Measurements from ENCODE around the gene DAO.

The DAO gene

DNA sequence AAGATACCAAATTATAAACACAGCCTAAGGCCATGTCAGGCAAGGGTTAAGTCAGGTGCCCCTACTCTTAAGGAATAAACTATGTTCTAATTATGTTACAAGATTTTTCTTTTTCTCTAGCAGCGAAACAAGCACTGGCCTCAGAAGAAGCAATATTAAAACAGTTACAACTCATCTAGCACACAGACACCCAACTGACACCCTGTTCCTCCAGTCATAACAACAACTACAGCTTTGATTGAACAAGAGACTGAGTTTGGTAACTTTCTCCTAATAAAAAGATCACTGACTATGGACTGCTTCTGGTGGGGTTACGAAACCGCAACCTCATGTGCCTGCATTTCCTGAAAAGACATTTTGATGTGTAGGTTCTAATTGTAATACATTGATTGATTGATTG lies 3.3 kb upstream of the DAO start:
- no peak for DNase-seq

DNA sequence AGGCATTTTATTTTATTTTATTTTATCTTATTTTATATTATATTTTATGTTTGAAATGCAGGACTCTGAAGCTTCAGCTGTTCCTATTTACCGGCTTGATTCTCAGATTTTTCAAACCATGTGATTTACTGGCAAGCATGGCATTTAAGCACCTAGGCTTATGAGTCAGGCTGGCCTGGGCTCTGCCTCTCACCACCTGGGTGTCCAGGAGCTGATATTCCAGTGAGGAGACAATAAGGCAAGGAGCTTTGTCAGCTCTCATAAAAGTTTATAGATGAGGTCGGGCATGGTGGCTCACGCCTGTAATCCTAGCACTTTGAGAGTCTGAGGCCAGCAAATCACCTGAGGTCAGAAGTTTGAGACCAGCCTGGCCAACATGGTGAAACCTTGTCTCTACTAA lies 2.1 kb downstream of the DAO start:
- DNase-seq = no peak

DNA sequence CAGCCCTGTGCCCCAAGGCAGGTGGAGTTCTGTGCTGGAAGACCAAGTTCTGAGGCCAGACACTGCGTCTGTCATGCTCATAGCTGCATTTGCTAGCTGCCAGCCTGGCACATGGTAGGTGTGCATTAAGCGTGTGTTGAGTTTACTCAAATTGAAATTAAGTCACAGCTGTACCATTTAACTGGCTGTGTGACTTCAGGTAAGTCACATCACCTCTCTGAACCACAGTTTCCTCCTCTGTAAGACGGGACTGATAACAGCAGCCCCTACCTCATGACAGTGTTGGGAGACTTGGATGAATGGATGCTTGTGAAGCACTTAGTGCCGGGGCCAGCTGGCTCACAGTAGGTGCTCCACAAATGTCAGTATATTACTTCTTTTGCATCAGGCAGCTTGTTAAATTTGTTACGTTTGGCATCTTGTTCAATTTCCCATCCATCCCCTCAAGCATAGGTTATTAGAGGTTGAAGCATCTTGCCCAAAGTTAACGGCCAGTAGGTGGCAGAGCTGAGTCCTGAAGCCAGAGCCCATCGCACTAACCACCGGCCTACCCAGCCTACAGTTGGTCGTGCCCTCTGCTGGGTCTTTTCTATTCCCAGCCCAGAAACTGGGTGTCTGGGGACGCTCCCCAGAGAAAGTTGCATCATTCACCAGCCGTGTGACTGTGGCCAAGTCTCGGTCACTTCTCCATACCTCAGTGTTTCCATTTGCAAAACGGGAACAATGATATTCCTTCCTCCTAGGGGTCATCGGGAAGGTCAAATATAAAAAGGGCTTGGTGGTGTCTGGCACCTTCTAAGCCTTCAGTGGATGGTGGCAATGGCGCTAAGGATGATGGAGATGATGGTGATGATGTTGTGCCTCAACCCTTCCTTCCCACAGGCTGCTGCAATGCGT lies 4.5 kb downstream of the DAO start:
- DNase-seq = no peak

DNA sequence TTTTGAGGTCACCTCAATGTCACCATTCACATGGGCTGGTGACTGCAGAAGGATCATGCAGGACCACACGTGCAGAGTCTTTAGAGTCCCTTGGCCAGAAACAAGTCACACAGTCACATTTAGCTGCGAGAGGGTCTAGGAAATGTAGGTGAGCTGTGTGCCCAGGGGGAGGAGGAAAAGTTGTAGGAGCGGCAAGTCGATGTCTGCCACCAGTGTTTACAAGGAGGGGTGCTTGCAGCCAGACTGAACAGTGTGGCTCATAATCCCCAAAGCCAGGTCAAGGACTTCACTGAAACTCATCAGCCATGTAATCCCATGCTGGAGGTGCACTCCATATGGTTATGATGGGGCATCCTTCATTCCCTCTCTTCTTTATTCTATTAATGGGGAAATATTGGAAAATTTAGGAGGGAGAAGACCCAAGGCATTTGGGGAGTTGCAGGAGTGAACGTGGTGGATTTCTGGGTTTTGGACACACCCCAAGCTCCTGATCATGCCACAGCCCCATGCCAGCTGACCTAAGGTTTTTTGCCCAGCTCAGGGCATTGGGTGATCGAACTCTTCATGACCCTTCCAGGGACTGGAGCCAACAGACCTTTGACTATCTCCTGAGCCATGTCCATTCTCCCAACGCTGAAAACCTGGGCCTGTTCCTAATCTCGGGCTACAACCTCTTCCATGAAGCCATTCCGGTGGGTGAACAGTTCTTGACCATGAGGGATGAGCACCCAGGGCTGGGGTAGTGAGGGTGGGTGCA lies 7.2 kb downstream of the DAO start:
- no peak for DNase-seq

DNA sequence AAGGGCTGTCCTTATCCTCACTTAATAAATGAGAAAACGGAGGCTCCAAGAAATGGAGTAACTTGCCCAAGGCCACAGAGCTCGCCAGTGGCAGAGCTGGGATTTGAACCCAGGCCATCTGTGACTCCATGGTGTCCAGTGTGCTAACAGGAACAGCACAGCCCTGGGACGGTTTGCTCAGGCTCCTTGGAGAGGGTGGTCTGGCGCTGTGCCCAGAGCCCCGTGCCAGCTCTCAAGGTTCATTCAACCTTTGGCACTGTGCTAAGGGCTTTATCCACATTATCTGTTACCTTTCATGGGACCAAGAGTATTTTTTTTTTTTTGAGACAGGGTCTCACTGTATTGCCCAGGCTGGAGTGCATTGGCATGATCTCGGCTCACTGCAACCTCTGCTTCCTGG lies 8.1 kb downstream of the DAO start:
- DNase-seq = no peak

DNA sequence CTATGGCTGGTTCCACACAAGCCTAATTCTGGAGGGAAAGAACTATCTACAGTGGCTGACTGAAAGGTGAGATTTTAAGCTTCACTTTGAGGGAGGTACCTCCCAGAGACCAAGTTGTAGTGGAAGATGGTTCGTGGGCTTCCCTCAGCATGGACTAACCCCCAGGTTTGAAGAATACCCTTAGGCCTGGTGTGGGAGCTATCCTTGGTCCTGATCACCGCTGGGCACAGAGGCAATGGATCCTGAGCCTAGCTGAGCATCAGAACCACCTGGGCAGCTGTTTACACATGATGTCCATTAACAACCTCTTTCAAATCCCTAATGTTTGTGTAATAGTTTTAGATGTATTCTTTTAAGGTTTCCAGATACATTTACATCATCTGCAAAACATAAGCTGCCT lies 10.3 kb downstream of the DAO start:
- no peak for DNase-seq

DNA sequence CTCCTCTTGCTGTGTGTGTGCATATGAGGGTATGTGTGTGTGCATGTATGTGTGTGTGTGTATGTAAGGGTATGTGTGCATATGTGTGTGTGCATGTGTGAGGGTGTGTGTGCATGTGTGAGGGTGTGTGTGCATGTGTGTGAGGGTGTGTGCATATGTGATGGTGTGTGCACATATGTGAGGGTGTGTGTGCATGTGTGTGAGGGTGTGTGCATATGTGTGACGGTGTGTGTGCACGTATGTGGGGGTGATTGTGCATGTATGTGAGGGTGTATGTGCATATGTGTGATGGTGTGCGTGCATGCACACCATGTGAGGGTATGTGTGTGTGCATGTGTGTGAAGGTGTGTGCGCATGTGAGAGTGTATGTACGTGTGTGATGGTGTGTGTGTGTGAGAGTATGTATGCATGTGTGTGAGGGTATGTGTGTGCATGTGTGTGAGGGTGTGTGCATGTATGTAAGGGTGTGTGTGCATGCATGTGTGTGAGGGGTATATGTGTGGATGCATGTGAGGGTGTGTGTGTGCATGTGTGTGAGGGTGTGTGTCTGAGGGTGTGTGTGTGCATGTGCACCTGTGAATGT lies 15.4 kb downstream of the DAO start:
- DNase-seq = no peak

DNA sequence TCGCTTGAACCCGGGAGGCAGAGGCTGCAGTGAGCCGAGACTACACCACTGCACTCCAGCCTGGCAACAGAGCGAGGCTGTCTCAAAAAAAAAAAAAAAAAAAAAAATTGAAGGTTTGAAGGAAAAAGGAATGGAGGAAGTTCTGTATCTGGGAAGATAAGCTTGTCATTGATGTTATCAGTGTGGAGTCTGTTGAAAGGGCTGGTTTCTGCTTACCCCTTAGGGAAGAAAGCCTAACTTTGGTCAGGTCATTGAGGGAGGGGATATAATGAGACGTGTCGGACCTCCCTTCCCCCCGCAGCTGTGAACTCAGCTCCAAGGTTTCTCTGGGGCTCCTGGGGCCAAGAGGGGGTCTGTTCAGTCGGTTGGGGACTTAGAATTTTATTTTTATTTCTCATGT lies 16.4 kb downstream of the DAO start:
- no peak for DNase-seq

DNA sequence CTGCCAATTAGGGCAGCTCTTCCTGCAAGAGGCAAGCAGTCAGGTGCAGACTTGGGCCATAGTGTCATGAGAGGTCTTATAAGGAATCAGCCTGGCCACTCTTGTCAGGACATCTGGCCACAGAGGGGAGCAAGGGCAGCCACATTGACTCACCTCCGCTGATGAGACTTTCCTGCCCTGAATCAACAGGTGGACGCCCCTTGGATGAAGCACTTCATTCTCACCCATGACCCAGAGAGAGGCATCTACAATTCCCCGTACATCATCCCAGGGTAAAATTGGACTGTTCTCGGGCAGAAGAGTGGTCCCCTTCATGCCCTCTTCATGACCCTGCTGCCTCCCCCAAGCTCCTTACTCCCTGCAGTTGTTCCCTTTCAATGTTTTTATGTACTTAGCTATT lies 16.9 kb downstream of the DAO start:
- no peak for DNase-seq

DNA sequence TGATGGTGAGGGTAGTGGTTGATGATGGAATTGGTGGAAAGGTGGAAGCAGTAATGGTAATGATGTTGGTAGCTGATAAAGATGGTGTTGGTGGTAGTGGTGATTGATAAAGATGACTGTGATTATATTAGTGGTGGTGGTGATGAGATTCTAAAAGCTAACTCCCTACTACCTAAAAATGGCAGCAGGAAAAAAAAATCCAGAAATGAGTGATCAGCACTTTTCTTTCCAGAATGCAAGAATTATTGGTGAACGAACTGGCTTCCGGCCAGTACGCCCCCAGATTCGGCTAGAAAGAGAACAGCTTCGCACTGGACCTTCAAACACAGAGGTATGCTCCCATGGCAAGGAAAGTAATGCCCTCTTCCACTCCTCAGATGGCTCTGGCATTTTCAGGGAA lies 19.3 kb downstream of the DAO start:
- DNase-seq = no peak

DNA sequence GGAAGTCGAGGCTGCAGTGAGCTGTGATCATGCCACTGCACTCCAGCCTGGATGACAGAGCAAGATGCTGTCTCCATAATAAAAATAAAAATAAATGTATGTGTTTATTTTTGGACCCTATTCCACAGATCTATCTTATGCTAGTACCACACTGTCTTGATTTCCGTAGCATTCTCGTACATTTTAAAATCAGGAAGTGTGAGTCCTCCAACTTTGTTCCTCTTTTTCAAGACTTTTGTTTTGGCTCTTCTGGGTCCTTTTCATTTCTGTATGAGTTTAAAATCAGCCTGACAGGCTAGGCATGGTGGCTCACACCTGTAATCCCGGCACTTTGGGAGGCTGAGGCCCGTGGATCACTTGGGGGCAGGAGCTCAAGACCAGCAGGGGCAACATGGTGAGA lies 25.8 kb downstream of the DAO start:
- no peak for DNase-seq

DNA sequence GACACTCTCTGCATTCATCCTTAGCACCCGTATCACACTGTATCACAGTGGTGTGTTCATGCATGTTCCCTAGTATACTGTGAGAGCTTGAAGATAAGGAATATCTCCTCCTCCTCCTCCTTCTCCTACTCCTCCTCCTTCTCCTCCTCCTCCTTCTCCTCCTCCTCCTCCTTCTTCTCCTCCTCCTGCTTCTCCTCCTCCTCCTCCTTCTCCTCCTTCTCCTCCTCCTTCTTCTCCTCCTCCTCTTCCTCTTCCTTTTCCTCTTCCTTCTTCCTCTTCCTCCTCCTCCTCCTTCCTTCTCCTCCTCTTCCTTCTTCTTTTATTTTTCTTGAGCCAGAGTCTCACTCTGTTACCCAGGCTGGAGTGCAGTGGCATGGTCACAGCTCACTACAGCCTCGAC lies 27.1 kb downstream of the DAO start:
- no peak for DNase-seq

DNA sequence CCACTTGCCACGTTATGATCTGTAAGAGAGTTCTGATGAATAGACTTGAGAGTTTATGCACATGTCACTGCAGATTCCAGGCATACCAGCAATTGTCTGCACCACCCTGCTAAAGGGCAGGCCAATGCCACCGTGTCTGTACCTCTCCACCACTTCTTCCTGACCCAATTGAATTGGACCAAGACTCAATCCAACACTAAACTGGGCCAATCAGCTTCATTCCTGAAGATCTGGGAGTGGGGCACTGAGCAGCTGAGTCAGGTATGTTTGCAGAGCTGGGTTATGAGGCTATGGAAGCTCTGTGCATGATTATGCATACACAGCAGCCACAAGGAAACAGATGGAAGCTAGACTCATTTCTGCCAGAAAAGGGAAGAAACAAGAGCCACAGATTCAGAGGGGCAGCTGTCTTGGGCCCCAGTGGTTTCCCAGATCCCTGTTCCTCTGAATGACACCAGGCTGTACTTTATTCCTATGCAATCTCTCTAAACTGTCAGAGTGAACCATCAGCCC lies 28.0 kb downstream of the DAO start:
- DNase-seq = no peak

DNA sequence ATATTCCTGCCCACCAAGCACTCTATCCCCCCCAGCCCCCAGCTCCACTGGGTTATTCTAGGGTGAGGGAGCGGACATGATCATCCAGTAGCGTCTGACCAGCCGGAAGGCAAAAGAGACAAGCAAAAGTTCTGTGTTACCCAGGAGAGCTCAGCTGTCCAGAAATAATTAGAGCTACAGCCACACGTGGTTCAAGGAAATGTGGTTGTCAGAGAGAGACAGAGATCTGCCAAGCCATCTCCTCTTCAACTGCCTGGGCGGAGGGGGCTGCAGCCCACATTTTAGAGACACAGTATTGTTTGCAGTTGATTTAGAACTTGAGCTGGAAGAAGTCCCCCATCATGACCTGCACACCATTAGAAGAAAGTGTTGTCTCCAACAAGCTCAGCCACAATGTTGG lies 30.4 kb downstream of the DAO start:
- no peak for DNase-seq

DNA sequence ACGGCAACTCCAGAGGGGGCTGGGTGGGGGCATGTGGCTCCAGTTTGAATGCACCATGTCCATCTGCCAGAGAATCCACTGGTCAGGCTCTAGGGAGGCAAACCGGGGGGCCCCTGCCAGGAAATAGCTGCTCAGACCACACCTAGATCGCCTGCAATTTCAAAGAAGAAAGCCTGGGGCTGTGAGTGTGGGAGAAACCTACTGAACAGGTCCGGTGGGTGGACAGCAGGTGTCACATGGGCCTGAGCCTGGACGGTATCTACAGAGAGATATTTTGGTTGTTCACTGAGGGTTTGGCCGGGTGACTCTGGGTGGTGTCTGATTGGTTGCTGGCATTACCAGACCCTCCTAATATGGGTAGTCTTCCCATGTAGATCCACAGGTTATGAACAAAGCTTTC lies 32.0 kb downstream of the DAO start:
- no peak for DNase-seq

DNA sequence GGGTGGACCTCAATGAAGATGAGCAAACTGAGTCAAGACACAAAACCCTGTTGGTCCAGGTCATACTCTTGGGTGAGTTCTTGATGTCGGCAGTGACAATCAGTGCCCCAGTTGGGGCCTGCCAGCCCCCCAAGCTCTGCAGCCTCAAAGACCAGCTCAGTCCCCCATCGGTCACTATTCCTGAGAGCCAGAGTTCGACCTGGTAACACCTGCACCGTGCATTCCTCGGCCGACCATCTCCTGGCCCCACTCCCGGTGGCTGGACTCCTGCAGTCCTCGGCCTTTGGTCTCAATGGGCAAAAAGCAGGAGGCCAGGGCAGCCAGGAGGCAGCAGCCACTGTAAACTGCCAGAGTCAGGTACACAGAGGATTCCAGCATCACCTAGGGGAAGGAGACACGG lies 32.5 kb downstream of the DAO start:
- no peak for DNase-seq

DNA sequence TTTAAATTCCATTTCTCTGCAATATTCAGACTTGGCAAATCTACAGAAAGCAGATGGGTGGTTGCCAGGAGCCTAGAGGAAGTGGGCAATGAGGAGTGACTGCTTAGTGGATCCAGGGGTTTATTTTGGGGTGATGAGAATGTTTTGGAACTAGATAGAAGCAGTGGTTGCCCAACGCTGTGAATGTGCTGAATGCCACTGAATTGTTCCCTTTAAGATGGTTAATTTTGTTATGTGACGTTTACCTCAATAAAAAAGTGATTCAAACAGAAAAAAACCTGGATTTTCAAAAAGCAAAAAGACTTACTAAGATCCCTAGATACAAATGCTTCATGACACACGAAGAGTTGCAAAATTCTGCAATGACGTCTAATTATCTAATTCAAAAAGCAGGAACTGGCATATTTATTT lies 34.2 kb downstream of the DAO start:
- DNase-seq = no peak

DNA sequence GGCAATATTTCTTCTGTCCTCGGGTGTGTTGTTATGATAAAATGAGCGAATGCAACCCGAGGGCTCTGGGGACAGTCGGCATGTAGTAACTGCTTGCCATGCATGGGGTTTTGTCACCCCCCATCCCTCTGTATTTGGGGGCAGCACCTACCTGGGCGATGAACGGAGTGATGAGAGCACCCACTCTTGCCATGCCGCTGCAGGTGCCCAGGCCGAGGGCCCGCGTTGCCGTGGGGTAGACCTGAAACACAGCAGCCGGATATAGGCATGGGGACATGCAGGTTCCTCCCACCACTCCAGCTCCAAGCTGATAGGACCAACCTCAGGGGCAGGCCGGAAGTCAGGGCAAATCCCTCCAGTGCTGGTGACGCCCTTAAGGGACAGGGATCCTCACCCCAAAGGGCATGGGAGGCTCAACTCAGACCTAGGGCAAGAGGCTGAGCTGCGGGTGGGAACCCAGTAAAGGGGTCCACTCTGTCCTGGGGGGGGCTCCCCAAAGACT lies 35.8 kb downstream of the DAO start:
- DNase-seq = no peak

DNA sequence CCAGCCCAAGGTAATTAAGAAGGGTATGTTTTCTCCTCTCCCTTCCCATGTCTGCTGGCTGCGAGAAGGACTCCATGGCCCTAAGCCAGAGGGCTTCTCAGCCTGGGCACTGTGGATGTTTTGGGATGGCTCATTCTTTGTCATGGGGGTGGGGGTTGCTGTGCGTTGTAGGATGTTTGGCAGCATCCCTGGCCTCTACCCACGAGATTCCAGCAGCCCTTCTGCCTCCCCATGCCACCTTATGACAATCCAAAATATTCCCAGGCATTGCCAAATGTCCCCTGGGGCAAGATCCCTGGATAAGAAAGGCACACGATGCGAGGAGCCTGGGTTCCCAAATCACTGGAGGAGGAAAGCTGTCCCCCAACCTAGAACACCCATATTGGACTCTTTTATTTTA lies 36.4 kb downstream of the DAO start:
- DNase-seq = no peak

DNA sequence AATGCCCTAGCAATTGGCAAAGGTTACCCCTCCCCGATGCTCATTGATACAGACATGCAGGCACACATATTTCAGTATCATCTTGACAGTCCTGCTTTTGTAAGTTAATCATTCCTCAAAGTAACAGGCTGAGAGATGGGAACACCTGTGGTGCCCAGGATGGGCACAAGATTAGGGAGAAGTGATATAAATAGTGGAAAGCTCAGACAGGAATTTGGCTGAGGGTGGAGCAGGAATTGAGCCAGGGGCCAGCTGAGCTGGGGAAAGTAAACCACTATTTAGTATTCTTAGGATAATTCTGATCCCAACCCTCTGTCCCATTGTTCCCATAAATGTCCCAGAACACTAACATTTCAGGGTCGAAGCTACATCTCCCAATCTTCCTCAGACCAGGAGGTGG lies 38.3 kb downstream of the DAO start:
- no peak for DNase-seq

DNA sequence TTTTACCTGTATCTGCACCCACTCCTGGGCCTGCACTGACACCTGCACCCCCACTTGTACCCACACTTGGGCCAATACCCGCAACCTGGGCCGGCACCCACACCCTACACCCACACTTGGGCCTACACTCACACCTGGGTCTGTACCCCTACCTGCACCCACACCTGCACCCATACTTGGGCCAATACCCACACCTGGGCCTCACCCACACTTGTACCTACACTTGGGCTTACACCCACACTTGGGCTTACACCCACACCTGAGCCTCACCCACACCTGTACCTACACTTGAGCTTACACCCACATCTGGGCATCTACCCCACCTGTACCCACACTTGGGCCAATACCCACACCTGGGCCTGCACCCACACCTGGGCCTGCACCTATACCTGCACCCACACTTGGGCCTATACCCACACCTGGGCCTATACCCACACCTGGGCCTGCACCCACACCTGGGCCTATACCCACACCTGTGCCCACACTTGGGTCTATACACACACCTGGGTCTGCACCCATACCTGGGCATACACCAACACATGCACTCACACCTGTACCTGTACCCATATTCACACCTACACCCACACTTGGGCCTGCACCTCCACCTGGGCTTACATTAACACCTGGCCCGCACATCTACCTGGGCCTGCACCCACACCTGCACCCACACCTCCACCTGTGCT lies 39.2 kb downstream of the DAO start:
- no peak for DNase-seq

DNA sequence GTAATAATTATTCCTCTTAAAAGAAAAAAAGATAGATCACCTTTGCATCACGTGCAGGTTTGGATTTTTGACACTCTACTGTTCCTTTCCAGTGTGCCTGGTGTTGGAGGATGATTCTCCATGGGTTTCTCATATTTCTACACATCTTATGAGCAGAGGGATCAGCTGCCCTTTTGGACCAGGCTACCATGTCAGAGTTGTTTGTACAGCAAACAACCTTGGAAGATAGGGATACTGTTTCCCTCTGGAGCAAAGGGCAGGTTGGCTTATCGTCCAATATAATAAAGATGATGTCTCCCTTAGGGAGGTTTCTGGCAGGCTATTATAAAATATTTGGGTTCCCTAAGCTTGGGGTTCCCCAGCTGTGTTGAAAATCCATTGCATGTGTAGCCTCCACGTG lies 42.1 kb downstream of the DAO start:
- no peak for DNase-seq

DNA sequence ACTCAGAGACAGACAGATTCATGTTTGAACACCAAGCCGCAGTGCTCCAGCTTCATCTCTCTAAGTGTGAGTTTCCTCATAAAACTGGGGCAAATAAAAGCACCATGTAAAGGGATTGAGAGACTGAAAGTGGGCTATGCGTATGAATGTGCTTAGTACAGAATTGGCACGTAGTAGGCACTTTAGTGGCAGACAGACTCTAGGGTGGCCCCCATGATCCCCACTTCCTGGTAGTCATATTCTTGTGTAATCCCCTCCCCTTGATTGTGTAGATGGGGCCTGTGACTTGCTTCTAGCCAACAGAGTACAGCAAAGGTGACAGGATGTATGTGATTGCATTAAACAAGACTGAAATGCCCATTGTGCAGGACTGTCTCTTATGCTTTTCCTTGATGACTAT lies 43.0 kb downstream of the DAO start:
- DNase-seq = no peak

All from NCI-H2227 treated with DMSO at 0.1 percent for 48 hours (cell line).